Measurements from ENCODE around the gene EYS. TPM values are rescaled to one million over a fixed set of nuclear protein-coding genes. Genes with fewer than 3 reads are reported as not detected.

The EYS gene
- total and polyA plus RNA-seq, 2 of the 8 experiments (the other 6 are each of a cell fraction or from before 2014, with no cell fraction given), result 0.05 to 0.13 TPM

DNA sequence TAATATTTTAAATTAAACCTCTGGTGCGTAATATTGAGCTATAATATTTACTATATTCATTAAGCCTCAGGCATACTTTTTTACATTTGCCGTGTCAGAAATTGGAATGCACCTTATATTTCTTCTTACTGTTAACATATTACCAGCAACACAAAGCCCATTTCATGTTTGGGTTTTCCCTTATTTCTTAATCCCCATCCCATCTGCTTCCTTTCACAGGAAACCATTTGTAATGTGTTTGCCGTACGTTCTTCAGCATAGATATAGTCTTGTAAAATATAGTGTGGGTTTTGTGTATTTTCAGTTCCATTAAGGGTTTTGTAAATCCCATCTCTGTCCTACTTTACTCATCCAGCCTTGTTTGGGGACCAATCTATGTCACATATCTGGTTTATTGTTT is 6.5 kb downstream of the EYS start:
- ChIA-PET CTCF (ENCODE audit: partially characterized antibody) (interaction anchor here (0.6 kb wide), 1 partner anchor 9 kb away, joined by 3 read pairs; no protein-coding TSS in a partner anchor), POLR2A (ENCODE audit: partially characterized antibody) (no interaction called here)
- H3K23ac ChIP-seq (ENCODE audit: insufficient read length), result no peak overlapping the region
- no peak overlapping the region for H4K5ac ChIP-seq (ENCODE audit: insufficient read length, low read depth, low read length)
- no peaks in the 10 kb centered on the region for H4K20me1 ChIP-seq (replicated peaks in 1 of 2; ENCODE audit: control insufficient read depth in 1 of 2, insufficient read depth in 2 of 2, low read length in 2 of 2)
- H3K9me3 ChIP-seq (ENCODE audit: insufficient read depth in 2 of 2, low read depth in 1 of 2, low read length in 1 of 2), result no peaks in the 10 kb centered on the region
- H3K14ac ChIP-seq (ENCODE audit: insufficient read length), result no peak overlapping the region
- no peak overlapping the region for H2BK120ac ChIP-seq (replicated peaks; ENCODE audit: low read depth, low read length)
- no peak overlapping the region for H2BK20ac ChIP-seq (ENCODE audit: low read length)
- H3K23me2 ChIP-seq (ENCODE audit: low read depth, low read length), result no peaks in the 10 kb centered on the region
- no peak overlapping the region for H3K9ac ChIP-seq (replicated peaks in 1 of 4; ENCODE audit: extremely low read depth in 1 of 4, low read depth in 3 of 4, low read length in 3 of 4)
- FAIRE-seq (no peak), DNase-seq (ENCODE audit: low read depth in 1 of 2, low spot score in 2 of 2) (no peak)
- WGBS, 2 experiments (ENCODE audit: extremely low coverage in 1 of 2, insufficient coverage in 1 of 2, insufficient read length in 1 of 2, insufficient replicate concordance in 2 of 2, low coverage in 1 of 2, low lambda C conversion rate in 2 of 2, missing lambda C conversion rate in 1 of 2), result 88% methylated on average over 4 of the region's 4 CpGs; no CpG with 5 or more reads in 1 of the 2 experiments
- H4K91ac ChIP-seq (replicated peaks; ENCODE audit: insufficient read length, low read length), result no peak overlapping the region
- no peak overlapping the region for H2BK15ac ChIP-seq (ENCODE audit: low read length)
- no peak overlapping the region for H3K4me2 ChIP-seq (ENCODE audit: insufficient read depth in 1 of 2, low read depth in 2 of 2, low read length in 2 of 2)
- H3K4me1 ChIP-seq (replicated peaks in 1 of 4; ENCODE audit: control insufficient read depth in 3 of 4, insufficient read depth in 4 of 4, low read length in 3 of 4), result no peaks in the 10 kb centered on the region
- no peaks in the 10 kb centered on the region for H3K79me1 ChIP-seq (ENCODE audit: low read depth, low read length)
- no peak overlapping the region for H2BK12ac ChIP-seq (ENCODE audit: low read depth, low read length)
- H3K79me2 ChIP-seq (ENCODE audit: control insufficient read depth in 1 of 2, insufficient read depth in 2 of 2, low read length in 2 of 2), result no peaks in the 10 kb centered on the region
- no peak overlapping the region for H2AFZ ChIP-seq (ENCODE audit: low read length)
- no peak overlapping the region for H3K4ac ChIP-seq (replicated peaks; ENCODE audit: insufficient read length, low read depth, low read length)
- H3K4me3 ChIP-seq (ENCODE audit: extremely low read depth in 1 of 4, insufficient read depth in 2 of 4, low read depth in 3 of 4, low read length in 4 of 4), result no peak overlapping the region
- no peak overlapping the region for H2BK5ac ChIP-seq (ENCODE audit: low read depth, low read length)
- no peak overlapping the region for H4K8ac ChIP-seq (ENCODE audit: extremely low read depth, insufficient read depth, low read length)
- no peak overlapping the region for H2AK5ac ChIP-seq (ENCODE audit: low read depth, low read length)
- H3K56ac ChIP-seq (replicated peaks; ENCODE audit: insufficient read length, low read depth, low read length), result no peak overlapping the region
- H3K27ac ChIP-seq (ENCODE audit: low read depth, low read length), result no peak overlapping the region
- no peaks in the 10 kb centered on the region for H3K36me3 ChIP-seq (ENCODE audit: control insufficient read depth in 2 of 4, insufficient read depth in 4 of 4, low read length in 3 of 4)
- H3K27me3 ChIP-seq (replicated peaks in 1 of 4; ENCODE audit: control insufficient read depth in 3 of 4, extremely low read depth in 1 of 4, insufficient read depth in 3 of 4, low read length in 3 of 4), result no peaks in the 10 kb centered on the region
- H3K18ac ChIP-seq (ENCODE audit: extremely low read depth, low read length), result no peak overlapping the region
- TF ChIP-seq POLR2A (IDR thresholded peaks at IDR 0.05; ENCODE audit: control extremely low read depth in 1 of 2, low read depth in 2 of 2, low read length in 2 of 2), result no peak
- no peak for TF ChIP-seq HDAC2 (IDR thresholded peaks at IDR 0.05; ENCODE audit: borderline replicate concordance in 1 of 2, low read depth in 2 of 2, low read length in 2 of 2)
- no peak for TF ChIP-seq CBX8 (IDR thresholded peaks at IDR 0.05; ENCODE audit: borderline replicate concordance, low read depth, low read length)
- TF ChIP-seq JUND (IDR thresholded peaks at IDR 0.05; ENCODE audit: low read length), result no peak
- no peak for TF ChIP-seq BRCA1 (IDR thresholded peaks at IDR 0.05; ENCODE audit: low read depth, low read length)
- TF ChIP-seq JUN (IDR thresholded peaks at IDR 0.05; ENCODE audit: low read depth, low read length), result no peak
- TF ChIP-seq BACH1 (IDR thresholded peaks at IDR 0.05; ENCODE audit: low read length), result no peak
- TF ChIP-seq, protein P1, sequence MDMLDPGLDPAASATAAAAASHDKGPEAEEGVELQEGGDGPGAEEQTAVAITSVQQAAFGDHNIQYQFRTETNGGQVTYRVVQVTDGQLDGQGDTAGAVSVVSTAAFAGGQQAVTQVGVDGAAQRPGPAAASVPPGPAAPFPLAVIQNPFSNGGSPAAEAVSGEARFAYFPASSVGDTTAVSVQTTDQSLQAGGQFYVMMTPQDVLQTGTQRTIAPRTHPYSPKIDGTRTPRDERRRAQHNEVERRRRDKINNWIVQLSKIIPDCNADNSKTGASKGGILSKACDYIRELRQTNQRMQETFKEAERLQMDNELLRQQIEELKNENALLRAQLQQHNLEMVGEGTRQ (IDR thresholded peaks at IDR 0.05; ENCODE audit: low read length), result no peak
- no peak for TF ChIP-seq TEAD4 (IDR thresholded peaks at IDR 0.05; ENCODE audit: low read depth, low read length)
- no peak for TF ChIP-seq CTBP2 (IDR thresholded peaks at IDR 0.05; ENCODE audit: borderline replicate concordance, insufficient read depth, insufficient read length, low read length)
- TF ChIP-seq, protein P2, sequence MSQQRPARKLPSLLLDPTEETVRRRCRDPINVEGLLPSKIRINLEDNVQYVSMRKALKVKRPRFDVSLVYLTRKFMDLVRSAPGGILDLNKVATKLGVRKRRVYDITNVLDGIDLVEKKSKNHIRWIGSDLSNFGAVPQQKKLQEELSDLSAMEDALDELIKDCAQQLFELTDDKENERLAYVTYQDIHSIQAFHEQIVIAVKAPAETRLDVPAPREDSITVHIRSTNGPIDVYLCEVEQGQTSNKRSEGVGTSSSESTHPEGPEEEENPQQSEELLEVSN (IDR thresholded peaks at IDR 0.05), result no peak
- TF ChIP-seq SIX5 (IDR thresholded peaks at IDR 0.05; ENCODE audit: low read depth, low read length), result no peak
- no peak for TF ChIP-seq EGR1 (IDR thresholded peaks at IDR 0.05; ENCODE audit: borderline replicate concordance, low read depth, low read length)
- TF ChIP-seq CBX5 (IDR thresholded peaks at IDR 0.05; ENCODE audit: low read depth, low read length), result no peak

Measured in H1 (cell line).